Chondrocyte (in vitro differentiated cells): ENCODE results near the gene BPTF. TPM values are rescaled to one million over a fixed set of nuclear protein-coding genes. Genes with fewer than 3 reads are reported as not detected.
"Not testable (repeated sequence)": the region's sequence is repeated elsewhere in the genome, so short reads cannot be mapped to it uniquely, and the experiment has no call there.

Source experiments
- DNase-seq: peaks from one replicate; pipeline ENCODE4 v3.0.0; 2021; ENCODE audit warnings: mixed read lengths, low spot score
- H3K27ac Mint-ChIP-seq: one replicate; pipeline ENCODE4 v1.8.0; 2021; ENCODE audit warnings: mild to moderate bottlenecking, moderate library complexity, mixed read lengths; ENCODE audit not compliant: unreplicated experiment
- H3K27me3 Mint-ChIP-seq: 2 replicates; pipeline ENCODE4 v1.8.0; 2021; ENCODE audit warnings: low read depth, mixed read lengths
- H3K36me3 Mint-ChIP-seq: 2 replicates; pipeline ENCODE4 v1.8.0; 2021; ENCODE audit warnings: low read depth, mixed read lengths
- H3K4me1 Mint-ChIP-seq: 2 replicates; pipeline ENCODE4 v1.8.0; 2021; ENCODE audit warnings: low read depth, mild to moderate bottlenecking, mixed read lengths
- H3K4me3 Mint-ChIP-seq: one replicate; pipeline ENCODE4 v1.8.0; 2021; ENCODE audit warnings: mild to moderate bottlenecking, moderate library complexity, mixed read lengths; ENCODE audit not compliant: unreplicated experiment
- H3K9me3 Mint-ChIP-seq: 2 replicates; pipeline ENCODE4 v1.8.0; 2021; ENCODE audit warnings: low read depth, mixed read lengths
- CTCF ChIP-seq: fragments of 200-600 bp; sonication (generic); IDR thresholded peaks from 2 replicates; pipeline ENCODE4 v1.5.0; 2021; ENCODE audit warnings: antibody characterized with exemption, mild to moderate bottlenecking, moderate library complexity
- total RNA-seq: library from RNA; stranded (reverse); gene quantifications from 3 replicates; pipeline ENCODE4 v1.2.1, GENCODE V29; 2021

BPTF gene
- total RNA-seq, 1 donor from 2014 or later, result 75.7 TPM

DNA sequence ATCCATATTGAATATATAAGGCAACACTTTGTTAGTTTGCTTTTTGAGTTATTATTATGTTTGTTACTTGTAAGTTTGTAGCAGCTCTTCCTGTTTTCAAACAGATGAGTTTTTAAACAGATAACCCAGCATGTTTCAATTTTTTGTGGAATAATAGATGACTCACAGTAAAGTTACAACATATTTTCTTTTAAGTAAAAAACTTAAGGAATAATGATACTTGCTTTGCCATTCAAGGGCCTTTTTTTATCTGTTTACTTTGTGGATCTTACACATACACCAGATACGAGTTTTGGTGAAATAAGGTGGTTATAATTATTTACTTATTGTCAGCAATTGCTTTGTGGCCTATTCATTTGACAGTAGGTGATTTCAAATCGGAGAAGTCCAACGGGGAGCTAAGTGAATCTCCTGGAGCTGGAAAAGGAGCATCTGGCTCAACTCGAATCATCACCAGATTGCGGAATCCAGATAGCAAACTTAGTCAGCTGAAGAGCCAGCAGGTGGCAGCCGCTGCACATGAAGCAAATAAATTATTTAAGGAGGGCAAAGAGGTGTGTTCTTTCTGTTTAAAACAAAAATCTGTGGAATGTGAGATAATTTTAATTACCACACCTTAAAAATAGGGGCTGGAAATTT lies 66.3 kb downstream of the BPTF start:
- DNase-seq, result no peak
- H3K27ac Mint-ChIP-seq, result peak overlapping the region; percentile 73
- peak; percentile 63 for TF ChIP-seq CTCF
- H3K9me3 Mint-ChIP-seq, result no peaks in the 10 kb centered on the region
- H3K36me3 Mint-ChIP-seq, result peaks cover 17% of the 10 kb centered on the region
- H3K4me1 Mint-ChIP-seq, result peaks cover 4% of the 10 kb centered on the region
- no peak overlapping the region for H3K4me3 Mint-ChIP-seq
- no peaks in the 10 kb centered on the region for H3K27me3 Mint-ChIP-seq

GRCh38 chr17:67902511-67903231 lies 77.4 kb downstream of the BPTF start:
- Mint-ChIP-seq H3K36me3 (peaks cover 18% of the 10 kb centered on the region), H3K4me1 (peaks cover 3% of the 10 kb centered on the region), H3K27ac (no peak overlapping the region), H3K4me3 (no peak overlapping the region), H3K9me3 (no peaks in the 10 kb centered on the region), H3K27me3 (no peaks in the 10 kb centered on the region)
- TF ChIP-seq CTCF, result no peak
- DNase-seq, result no peak

GRCh38 chr17:67905298-67905697 lies 80.0 kb downstream of the BPTF start:
- H3K4me1 Mint-ChIP-seq, result peaks cover 18% of the 10 kb centered on the region
- H3K9me3 Mint-ChIP-seq, H3K4me3 Mint-ChIP-seq, DNase-seq, H3K27ac Mint-ChIP-seq, H3K27me3 Mint-ChIP-seq: not testable (repeated sequence)
- peaks cover 24% of the 10 kb centered on the region for H3K36me3 Mint-ChIP-seq

DNA sequence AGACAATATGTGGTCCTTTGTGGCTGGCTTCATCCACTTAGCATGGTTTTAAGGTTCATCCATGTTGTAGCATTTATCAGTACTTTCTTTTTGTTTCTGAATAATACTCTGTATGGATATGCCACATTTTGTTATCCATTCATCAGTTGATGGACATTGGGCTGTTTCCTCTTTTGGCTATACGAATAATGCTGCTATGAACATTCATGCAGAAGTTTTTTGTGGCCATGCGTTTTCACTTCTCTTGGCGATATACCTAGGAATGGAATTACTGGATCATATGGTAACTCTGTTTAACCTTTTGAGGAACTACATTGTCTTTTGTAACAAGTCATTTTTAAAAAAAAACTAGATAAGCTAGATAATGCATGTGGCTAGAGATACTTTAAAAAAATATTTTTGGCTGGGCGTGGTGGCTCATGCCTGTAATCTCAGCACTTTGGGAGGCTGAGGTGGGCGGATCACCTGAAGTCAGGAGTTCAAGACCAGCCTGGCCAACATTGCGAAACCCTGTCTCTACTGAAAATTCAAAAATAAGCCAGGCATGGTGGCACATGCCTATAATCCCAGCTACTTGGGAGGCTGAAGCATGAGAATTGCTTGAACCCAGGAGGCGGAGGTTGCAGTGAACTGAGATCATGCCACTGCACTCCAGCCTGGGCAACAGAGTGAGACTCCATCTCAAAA lies 85.0 kb downstream of the BPTF start:
- H3K27ac Mint-ChIP-seq, H3K27me3 Mint-ChIP-seq: not testable (repeated sequence)
- peaks cover 30% of the 10 kb centered on the region for H3K36me3 Mint-ChIP-seq

DNA sequence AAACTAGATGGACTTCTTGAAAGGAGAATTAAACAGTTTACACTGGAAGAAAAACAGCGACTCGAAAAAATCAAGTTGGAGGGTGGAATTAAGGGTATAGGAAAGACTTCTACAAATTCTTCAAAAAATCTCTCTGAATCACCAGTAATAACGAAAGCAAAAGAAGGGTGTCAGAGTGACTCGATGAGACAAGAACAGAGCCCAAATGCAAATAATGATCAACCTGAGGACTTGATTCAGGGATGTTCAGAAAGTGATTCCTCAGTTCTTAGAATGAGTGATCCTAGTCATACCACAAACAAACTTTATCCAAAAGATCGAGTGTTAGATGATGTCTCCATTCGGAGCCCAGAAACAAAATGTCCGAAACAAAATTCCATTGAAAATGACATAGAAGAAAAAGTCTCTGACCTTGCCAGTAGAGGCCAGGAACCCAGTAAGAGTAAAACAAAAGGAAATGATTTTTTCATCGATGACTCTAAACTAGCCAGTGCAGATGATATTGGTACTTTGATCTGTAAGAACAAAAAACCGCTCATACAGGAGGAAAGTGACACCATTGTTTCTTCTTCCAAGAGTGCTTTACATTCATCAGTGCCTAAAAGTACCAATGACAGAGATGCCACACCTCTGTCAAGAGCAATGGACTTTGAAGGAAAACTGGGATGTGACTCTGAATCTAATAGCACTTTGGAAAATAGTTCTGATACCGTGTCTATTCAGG lies 85.9 kb downstream of the BPTF start:
- DNase-seq, result no peak
- Mint-ChIP-seq H3K4me3 (no peak overlapping the region), H3K27ac (no peak overlapping the region), H3K27me3 (no peaks in the 10 kb centered on the region), H3K36me3 (peaks cover 30% of the 10 kb centered on the region), H3K4me1 (peaks cover 20% of the 10 kb centered on the region), H3K9me3 (no peaks in the 10 kb centered on the region)
- no peak for TF ChIP-seq CTCF

More for the DNA sequence above, 85.0 kb downstream of the BPTF start:
- H3K4me1 Mint-ChIP-seq, result peaks cover 20% of the 10 kb centered on the region
- H3K9me3 Mint-ChIP-seq, H3K4me3 Mint-ChIP-seq, DNase-seq: not testable (repeated sequence)

GRCh38 chr17:67912088-67912487 lies 86.8 kb downstream of the BPTF start:
- Mint-ChIP-seq H3K4me3 (no peak overlapping the region), H3K27ac (no peak overlapping the region), H3K36me3 (peaks cover 27% of the 10 kb centered on the region), H3K9me3 (no peaks in the 10 kb centered on the region), H3K4me1 (peaks cover 20% of the 10 kb centered on the region), H3K27me3 (no peaks in the 10 kb centered on the region)
- TF ChIP-seq CTCF, result no peak
- DNase-seq, result no peak
